Heart right ventricle (tissue), 16 donors: Measurements from ENCODE around the gene MRPL44. TPM values are rescaled to one million over a fixed set of nuclear protein-coding genes. Genes with fewer than 3 reads are reported as not detected.

Experiments
- ATAC-seq, 8 donors: fragments of 200-7000 bp; cut with Tn5 transposase; one replicate each; pipeline ENCODE4 v1.9.1; 2020; ENCODE audit warnings: mild to moderate bottlenecking in 8 of 8, moderate library complexity in 8 of 8, moderate number of reproducible peaks in 1 of 8
- DNase-seq, 2 donors: peaks; one replicate each; pipeline ENCODE4 v3.0.0-alpha.2; 2020
- H3K27ac ChIP-seq, 10 donors: fragments of 200-600 bp; sonication (generic) in 2 of 10; one replicate each; pipeline versions ENCODE4 v1.5.0 to v1.8.0; 2020 to 2022; ENCODE audit warnings: mild to moderate bottlenecking in 3 of 10
- H3K27me3 ChIP-seq, 7 donors: fragments of 200-600 bp; one replicate each; pipeline ENCODE4 v1.8.0; 2021 to 2022; ENCODE audit warnings: mild to moderate bottlenecking in 2 of 7
- H3K36me3 ChIP-seq, 9 donors: fragments of 200-600 bp; sonication (generic) in 1 of 9; one replicate each; pipeline versions ENCODE4 v1.5.0 to v1.8.0; 2020 to 2022; ENCODE audit warnings: mild to moderate bottlenecking in 2 of 9
- H3K4me1 ChIP-seq, 9 donors: fragments of 200-600 bp; sonication (generic) in 1 of 9; one replicate each; pipeline versions ENCODE4 v1.5.0 to v1.8.0; 2020 to 2022; ENCODE audit warnings: mild to moderate bottlenecking in 4 of 9
- H3K4me3 ChIP-seq, 10 donors: fragments of 200-600 bp; sonication (generic) in 2 of 10; one replicate each; pipeline versions ENCODE4 v1.5.0 to v1.8.0; 2020 to 2022; ENCODE audit warnings: mild to moderate bottlenecking in 7 of 10, moderate library complexity in 2 of 10
- H3K9me3 ChIP-seq, 11 donors: fragments of 200-600 bp in 10 of 11; sonication (generic) in 2 of 11; one replicate each; pipeline versions ENCODE4 v1.5.0 to v1.8.0; 2013 to 2022; ENCODE audit warnings: mild to moderate bottlenecking in 2 of 11, control low read depth in 1 of 11, moderate library complexity in 1 of 11
- WGBS, 2 donors: extraction: QIAGEN DNeasy Blood & Tissue Kit; methylation state at CpG; one replicate each; pipeline ENCODE4 v1.1.7; 2013; ENCODE audit warnings: inconsistent platforms in 1 of 2; 5-methylcytosine and 5-hydroxymethylcytosine counted together
- intact Hi-C, 10 donors: fragments of 100-400 bp; cut with DNase I; formaldehyde crosslinking; loops; one replicate each; pipeline versions ENCODE4 v1.11.1 to v1.14.2; 2022
- polyA plus RNA-seq, 2 donors: library from polyadenylated mRNA; stranded (reverse); fragments of 200-250 nt; gene quantifications; one replicate each; pipeline ENCODE4 v1.2.3, GENCODE V29; 2013
- total RNA-seq, 10 donors: library from RNA; stranded (reverse); fragmentation: NEBNext Ultra II Directional in 3 of 10; extraction: Animal tissue kit (Norgen Biotek cat#: 25700) in 3 of 10; gene quantifications; one replicate each; pipeline versions ENCODE4 v1.2.1 to v1.2.4, GENCODE V29; 2021 to 2023
- TF ChIP-seq, protein P1 (sequence below), 9 donors: fragments of 200-600 bp; sonication (generic) in 2 of 9; IDR thresholded peaks; one replicate each; pipeline versions ENCODE4 v1.5.0 to v1.8.0; 2021 to 2022; ENCODE audit warnings: antibody characterized with exemption in 9 of 9, mild to moderate bottlenecking in 5 of 9, moderate library complexity in 1 of 9
- donor health status: Arrhythmogenic right ventricular cardiomyopathy.
- donor health status: ischemic (EF 13 %, LVEDD 7.1; RV severe dilation, severe dysfunction).
- donor health status: healthy with polysubstance abuse.
- donor health status: DM: no; HTN: yes; CAD: no.
- donor health status: DM: no; HTN: no; CAD: no.
- donor health status: ischemic (EF 25% LVEDD 6.9; RV normal size, moderate dysfunction).
- donor health status: ischemic (EF 25% LVEDD 5.7; RV mildly dilated, moderate dysfunction).
- donor health status: healthy.
- donor health status: DM: yes; HTN: yes; CAD: no.
- donor health status: Ischemic cardiomyopathy.
- donor health status: ischemic (EF 35%, LVEDD 5.7; RV mildly dilated, moderate dysfunction).
- donor health status: nonischemic (EF 11% LVEDD 7.7; RV severe dilation, severe dysfunction).
- donor health status: DM: yes; HTN: yes; CAD: no.
- donor health status: PGD.
- donor health status: ischemic (EF 29% LVEDD 5.4; RV normal size, mild dysfunction).
- donor health status: nonischemic (EF 23%, LVEDD 6.1; RV moderate dilation, normal function).

MRPL44 gene
- total and polyA plus RNA-seq, 12 donors, result 11.3 to 47.5 (median 39.5) TPM

- no peak overlapping the region for H3K4me3 ChIP-seq
- TF ChIP-seq, protein P1, sequence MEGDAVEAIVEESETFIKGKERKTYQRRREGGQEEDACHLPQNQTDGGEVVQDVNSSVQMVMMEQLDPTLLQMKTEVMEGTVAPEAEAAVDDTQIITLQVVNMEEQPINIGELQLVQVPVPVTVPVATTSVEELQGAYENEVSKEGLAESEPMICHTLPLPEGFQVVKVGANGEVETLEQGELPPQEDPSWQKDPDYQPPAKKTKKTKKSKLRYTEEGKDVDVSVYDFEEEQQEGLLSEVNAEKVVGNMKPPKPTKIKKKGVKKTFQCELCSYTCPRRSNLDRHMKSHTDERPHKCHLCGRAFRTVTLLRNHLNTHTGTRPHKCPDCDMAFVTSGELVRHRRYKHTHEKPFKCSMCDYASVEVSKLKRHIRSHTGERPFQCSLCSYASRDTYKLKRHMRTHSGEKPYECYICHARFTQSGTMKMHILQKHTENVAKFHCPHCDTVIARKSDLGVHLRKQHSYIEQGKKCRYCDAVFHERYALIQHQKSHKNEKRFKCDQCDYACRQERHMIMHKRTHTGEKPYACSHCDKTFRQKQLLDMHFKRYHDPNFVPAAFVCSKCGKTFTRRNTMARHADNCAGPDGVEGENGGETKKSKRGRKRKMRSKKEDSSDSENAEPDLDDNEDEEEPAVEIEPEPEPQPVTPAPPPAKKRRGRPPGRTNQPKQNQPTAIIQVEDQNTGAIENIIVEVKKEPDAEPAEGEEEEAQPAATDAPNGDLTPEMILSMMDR (IDR thresholded peaks at IDR 0.05), result no peak
- intact Hi-C loops, result no loop called here
- no peaks in the 10 kb centered on the region for H3K9me3 ChIP-seq
- no peaks in the 10 kb centered on the region for H3K36me3 ChIP-seq
- ATAC-seq (no peak), DNase-seq (no peak)
- H3K27me3 ChIP-seq, result no peaks in the 10 kb centered on the region
- H3K27ac ChIP-seq, result no peak overlapping the region
- WGBS, 2 donors, result 51 to 54% methylated on average over 5 of the region's 5 CpGs
- H3K4me1 ChIP-seq, result peaks cover 3 to 44% (median 21%) of the 10 kb centered on the region in 9 donors
Measured at GRCh38 chr2:223947711-223948205, 9.5 kb upstream of the MRPL44 start.

- ATAC-seq, result no peak
- H3K4me3 ChIP-seq, result no peak overlapping the region
- intact Hi-C loops, result no loop called here
- peak overlapping the region in 1 of 10 donors; percentile 51 for H3K27ac ChIP-seq
- TF ChIP-seq, protein P1 (IDR thresholded peaks at IDR 0.05), result no peak
- peaks cover 0 to 32% (median 7%) of the 10 kb centered on the region in 9 donors for H3K4me1 ChIP-seq
- no peaks in the 10 kb centered on the region for H3K27me3 ChIP-seq
- no peaks in the 10 kb centered on the region for H3K36me3 ChIP-seq
- 73 to 86% methylated on average over 3 of the region's 3 CpGs for WGBS, 2 donors
- no peaks in the 10 kb centered on the region for H3K9me3 ChIP-seq
- DNase-seq, result no peak
Measured at GRCh38 chr2:223949241-223949840, 7.9 kb upstream of the MRPL44 start.

- TF ChIP-seq, protein P1 (IDR thresholded peaks at IDR 0.05), result no peak
- Histone ChIP-seq H3K27me3 (no peaks in the 10 kb centered on the region), H3K4me1 (peaks cover 0 to 27% (median 4%) of the 10 kb centered on the region in 9 donors), H3K9me3 (no peaks in the 10 kb centered on the region), H3K4me3 (no peak overlapping the region), H3K27ac (peak overlapping the region in 3 of 10 donors; percentile 18 to 22 (median 21)), H3K36me3 (no peaks in the 10 kb centered on the region)
- intact Hi-C loops, result loop anchor here in 1 of 10 donors (10.0 kb wide), 1 partner anchor 46 kb away; no protein-coding TSS in a partner anchor
- ATAC-seq, result peak in 3 of 8 donors; percentile 28 to 62 (median 57)
- WGBS, 2 donors, result 68 to 71% methylated on average over 3 of the region's 3 CpGs
- no peak for DNase-seq
Measured at GRCh38 chr2:223950448-223951347, 6.6 kb upstream of the MRPL44 start.

- WGBS, 2 donors, result 86 to 87% methylated on average over 6 of the region's 6 CpGs
- no peaks in the 10 kb centered on the region for H3K9me3 ChIP-seq
- H3K4me3 ChIP-seq, result no peak overlapping the region
- no peak overlapping the region for H3K27ac ChIP-seq
- DNase-seq (no peak), ATAC-seq (no peak)
- intact Hi-C loops, result loop anchor here in 1 of 10 donors (10.0 kb wide), 1 partner anchor 48 kb away; no protein-coding TSS in a partner anchor
- no peaks in the 10 kb centered on the region for H3K27me3 ChIP-seq
- TF ChIP-seq, protein P1 (IDR thresholded peaks at IDR 0.05), result no peak
- peaks cover 0 to 34% (median 6%) of the 10 kb centered on the region in 9 donors for H3K4me1 ChIP-seq
- H3K36me3 ChIP-seq, result no peaks in the 10 kb centered on the region
Measured at GRCh38 chr2:223952280-223952968, 4.8 kb upstream of the MRPL44 start.
